H1 (cell line): ENCODE results near the gene TRIM38. TPM values are rescaled to one million over a fixed set of nuclear protein-coding genes. Genes with fewer than 3 reads are reported as not detected.

Source experiments
- ATF2 ChIP-seq: IDR thresholded peaks from 2 replicates; pipeline ENCODE4 v1.6.1; 2012; ENCODE audit warnings: low read length, inconsistent platforms
- E2F6 ChIP-seq: IDR thresholded peaks from 2 replicates; pipeline ENCODE4 v1.6.1; 2012; ENCODE audit warnings: inconsistent platforms
- HDAC6 ChIP-seq: IDR thresholded peaks from one replicate; pipeline ENCODE4 v1.7.1; 2012; ENCODE audit warnings: low read depth, mild to moderate bottlenecking, inconsistent platforms, low read length, moderate library complexity
- SIN3A ChIP-seq, 2 experiments: IDR thresholded peaks in 1 of 2; conservative IDR thresholded peaks in 1 of 2; 2 replicates each; pipeline ENCODE4 v1.6.1; 2011 to 2012; ENCODE audit warnings: low read length in 2 of 2, improper control_type of control experiment in 1 of 2, low read depth in 1 of 2, mild to moderate bottlenecking in 1 of 2
- SP2 ChIP-seq: IDR thresholded peaks from 2 replicates; pipeline ENCODE4 v1.6.1; 2012; ENCODE audit warnings: mild to moderate bottlenecking, low read length, inconsistent platforms
- polyA plus RNA-seq, 7 experiments: library from polyadenylated mRNA; depleted of rRNA in 3 of 7; stranded (reverse) in 5 of 7; unstranded in 2 of 7; fragments of >200 nt in 5 of 7; fragments of 200-250 nt in 2 of 7; gene quantifications; 1 replicate in 5 of 7; 2 replicates in 1 of 7; 4 replicates in 1 of 7; pipeline versions ENCODE4 v1.2.1 to v1.2.3, GENCODE V29; 2011 to 2013; ENCODE audit warnings: missing spikeins in 2 of 7, mixed read lengths in 2 of 7
- total RNA-seq: library from RNA; stranded (reverse); fragmentation: NEBNext Ultra II Directional; extraction: Animal tissue kit (Norgen Biotek cat#: 25700); gene quantifications from 2 replicates; pipeline ENCODE4 v1.2.1, GENCODE V29; 2021

The TRIM38 gene
- total and polyA plus RNA-seq, 2 of the 8 experiments (the other 6 are each of a cell fraction or from before 2014, with no cell fraction given): 0.43 to 0.56 TPM

- TF ChIP-seq E2F6 (no peak), ATF2 (peak; percentile 90), HDAC6 (no peak), SP2 (no peak), SIN3A (conservative IDR thresholded peaks at IDR 0.05 in 1 of 2, IDR thresholded peaks at IDR 0.05 in 1 of 2; ENCODE audit: low read depth in 1 of 2, low read length in 2 of 2) (no peak)
Observed at GRCh38 chr6:25963426-25964123, 973 bp downstream of the TRIM38 start (continued).
